Fibroblast of the conjunctiva (primary cell): ENCODE results near the gene PRSS50.
"Not testable (repeated sequence)": the region's sequence is repeated elsewhere in the genome, so short reads cannot be mapped to it uniquely, and the experiment has no call there.

Experiments used
- DNase-seq: peaks from one replicate; pipeline ENCODE4 v3.0.0-alpha.2; 2010; ENCODE audit warnings: low read depth

The PRSS50 gene, protein sequence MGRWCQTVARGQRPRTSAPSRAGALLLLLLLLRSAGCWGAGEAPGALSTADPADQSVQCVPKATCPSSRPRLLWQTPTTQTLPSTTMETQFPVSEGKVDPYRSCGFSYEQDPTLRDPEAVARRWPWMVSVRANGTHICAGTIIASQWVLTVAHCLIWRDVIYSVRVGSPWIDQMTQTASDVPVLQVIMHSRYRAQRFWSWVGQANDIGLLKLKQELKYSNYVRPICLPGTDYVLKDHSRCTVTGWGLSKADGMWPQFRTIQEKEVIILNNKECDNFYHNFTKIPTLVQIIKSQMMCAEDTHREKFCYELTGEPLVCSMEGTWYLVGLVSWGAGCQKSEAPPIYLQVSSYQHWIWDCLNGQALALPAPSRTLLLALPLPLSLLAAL

DNA sequence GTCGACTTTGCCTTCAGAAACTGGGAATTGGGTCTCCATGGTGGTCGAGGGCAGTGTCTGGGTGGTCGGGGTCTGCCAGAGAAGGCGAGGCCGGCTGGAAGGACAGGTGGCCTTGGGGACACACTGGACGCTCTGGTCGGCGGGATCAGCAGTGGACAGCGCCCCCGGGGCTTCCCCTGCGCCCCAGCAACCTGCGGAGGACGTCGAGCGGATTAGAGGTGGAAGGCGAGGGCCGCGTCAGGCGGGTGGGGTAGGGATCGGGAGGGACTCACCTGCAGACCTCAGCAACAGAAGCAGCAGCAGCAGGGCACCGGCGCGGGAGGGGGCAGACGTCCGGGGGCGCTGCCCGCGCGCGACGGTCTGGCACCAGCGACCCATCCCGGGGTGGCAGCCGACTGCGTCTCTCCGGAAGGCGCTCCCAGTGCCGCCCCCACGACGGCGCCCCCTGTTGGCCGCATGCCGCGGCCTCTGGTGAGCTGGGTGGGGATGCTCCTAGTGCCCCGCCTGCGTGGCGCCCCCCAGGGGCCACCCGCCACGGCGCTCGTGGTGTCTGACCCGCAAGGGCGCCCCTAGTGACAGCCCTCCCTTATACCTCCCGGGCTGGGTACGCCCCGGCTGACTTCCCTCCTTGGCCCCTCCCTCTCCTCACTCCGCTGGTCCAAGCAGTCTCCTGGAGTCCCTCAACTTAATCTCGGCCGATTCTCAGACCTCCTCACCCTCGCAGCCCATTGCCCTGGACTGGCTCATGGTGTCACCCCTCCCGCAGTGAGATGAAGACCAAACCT, at the start of gene PRSS50:
Gene PRSS50, minus strand, starts transcription at position 423 of the 785 bp plus-strand sequence. Its CDS starts 45 bp downstream, at position 378.
- DNase-seq = no peak

DNA sequence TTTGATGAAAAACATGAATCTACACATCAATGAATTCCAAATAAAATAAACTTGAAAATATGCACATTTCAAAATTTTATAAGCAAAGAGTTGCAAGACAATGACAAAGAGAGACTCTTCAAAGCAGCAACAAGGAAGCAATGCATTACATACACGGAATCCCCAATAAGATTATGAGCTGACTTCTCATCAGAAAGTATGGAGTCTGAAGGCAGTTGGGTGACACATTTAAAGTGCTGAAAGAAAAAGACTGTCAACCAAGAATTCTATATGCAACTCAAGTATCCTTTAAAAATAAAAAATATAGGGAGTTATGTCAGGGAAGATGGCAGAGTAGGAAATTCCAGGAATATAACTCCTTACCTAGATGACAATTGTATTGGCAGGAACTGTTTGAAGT, 46.5 kb upstream of the PRSS50 start:
- no peak for DNase-seq

DNA sequence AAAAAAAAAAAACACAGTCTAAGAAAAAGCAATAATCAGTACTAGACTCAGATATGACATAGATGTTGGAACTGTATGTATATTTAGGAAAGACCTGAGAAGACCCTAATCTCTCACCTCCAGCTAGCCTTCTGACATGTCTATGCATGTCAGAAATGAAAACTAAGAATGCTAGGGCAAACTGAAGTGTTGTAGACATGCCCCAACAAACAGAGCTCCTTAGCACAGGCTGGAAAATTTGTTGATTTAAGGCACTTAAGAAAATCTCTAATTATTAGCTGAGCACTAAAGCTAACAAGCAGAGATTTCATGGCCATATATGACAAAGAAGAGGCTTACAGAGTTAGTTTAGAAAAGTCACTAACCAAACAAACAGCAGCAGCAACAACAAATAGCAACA, 45.5 kb upstream of the PRSS50 start:
- no peak for DNase-seq

DNA sequence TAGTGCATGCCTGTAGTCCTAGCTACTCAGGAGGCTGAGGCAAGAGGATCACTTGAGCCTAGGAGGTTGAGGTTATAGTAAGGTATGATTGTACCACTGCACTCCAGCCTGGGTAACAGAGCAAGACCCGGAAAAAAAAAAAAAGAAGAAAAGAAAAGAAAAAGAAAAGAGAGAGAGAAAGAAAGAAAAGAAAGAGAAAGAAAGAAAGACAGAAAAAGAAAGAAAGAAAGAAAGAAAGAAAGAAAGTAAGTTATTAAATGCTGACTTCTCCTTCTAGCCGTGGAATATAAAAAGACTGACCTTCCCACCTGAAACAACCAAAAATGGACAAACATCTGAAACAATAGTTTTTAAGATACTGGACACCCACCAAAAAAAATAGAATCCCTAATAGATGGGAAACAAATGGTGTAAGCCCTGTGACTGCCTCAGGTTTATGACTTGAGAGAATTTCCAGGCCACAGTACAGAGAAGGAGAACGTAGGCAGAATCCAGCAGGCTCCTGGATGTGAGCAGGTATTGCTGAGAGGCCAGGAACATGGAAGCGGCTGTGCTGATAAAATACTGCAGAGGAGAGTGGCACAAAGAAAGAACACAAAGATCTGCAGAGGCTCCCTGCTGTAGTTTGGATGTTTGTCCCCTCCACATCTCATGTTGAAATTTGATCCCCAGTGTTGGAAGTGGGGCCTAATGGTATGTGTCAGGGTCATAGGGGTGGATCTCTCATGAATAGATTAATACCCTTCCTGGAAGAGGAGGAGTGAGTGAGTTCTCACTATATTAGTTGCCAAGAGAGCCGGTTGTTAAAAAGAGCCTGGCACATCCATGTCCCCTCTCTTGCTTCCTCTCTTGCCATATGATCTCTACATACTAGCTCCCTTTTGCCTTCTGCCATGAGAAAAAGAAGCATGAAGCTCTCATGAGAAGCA, 41.8 kb upstream of the PRSS50 start:
- no peak for DNase-seq

DNA sequence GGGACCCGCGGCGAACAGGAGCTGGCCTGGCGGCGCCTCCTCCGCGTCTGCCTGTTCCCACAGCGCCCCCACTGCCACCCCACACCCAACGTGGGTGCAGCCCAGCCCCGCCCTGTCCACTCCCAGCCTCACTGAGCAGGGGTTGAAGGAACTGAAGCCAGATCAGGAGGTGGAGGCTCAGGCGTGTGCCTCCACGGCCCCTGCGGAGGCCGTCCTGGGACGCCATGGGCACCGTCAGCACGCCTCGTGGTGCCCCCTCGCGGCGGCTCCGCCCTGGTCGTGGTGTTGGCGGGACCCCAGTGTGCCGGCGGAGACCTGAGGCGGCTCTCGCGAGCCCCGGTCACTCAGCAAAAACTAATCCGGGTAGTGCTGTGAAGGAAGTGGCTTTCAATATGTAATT, 39.0 kb upstream of the PRSS50 start:
- DNase-seq = no peak

DNA sequence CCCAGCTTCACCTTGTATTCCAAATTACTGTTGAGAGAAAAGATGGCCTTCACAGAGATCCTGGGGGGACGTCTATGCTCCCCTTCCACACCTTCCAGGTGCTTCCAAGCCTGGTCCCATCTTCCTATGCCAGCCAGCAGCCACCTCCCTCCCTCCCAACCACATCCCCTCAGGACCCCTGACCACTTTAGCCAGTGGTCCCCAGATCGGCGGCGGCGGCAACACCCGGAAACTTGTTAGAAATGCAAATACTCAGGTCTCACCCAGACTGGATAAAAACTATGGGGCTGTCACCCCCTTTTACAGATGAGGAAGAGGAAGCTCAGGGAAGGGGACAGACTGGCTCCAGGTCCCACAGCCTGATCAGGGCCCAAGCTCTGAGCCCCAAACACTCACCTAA, 38.0 kb upstream of the PRSS50 start:
- no peak for DNase-seq

DNA sequence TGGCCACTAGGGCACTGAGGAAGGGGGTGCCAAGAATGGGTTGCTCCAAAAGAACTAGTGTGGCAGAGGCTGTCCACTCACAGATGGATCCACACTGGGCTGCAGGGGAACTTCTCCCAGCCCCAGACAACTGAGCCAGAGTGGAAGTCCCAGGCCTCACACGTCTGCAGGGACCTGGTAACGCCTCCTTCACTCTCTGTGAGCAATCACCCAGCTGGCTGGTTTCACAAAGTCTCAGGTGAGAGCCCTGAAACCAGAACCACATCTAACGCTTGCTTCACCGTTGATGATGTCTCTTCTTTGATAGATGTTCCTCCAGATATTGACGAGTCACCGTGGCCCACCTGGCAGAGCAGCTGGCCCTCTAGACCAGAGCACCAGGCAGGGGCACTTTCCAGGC, 35.5 kb upstream of the PRSS50 start:
- DNase-seq = not testable (repeated sequence)

DNA sequence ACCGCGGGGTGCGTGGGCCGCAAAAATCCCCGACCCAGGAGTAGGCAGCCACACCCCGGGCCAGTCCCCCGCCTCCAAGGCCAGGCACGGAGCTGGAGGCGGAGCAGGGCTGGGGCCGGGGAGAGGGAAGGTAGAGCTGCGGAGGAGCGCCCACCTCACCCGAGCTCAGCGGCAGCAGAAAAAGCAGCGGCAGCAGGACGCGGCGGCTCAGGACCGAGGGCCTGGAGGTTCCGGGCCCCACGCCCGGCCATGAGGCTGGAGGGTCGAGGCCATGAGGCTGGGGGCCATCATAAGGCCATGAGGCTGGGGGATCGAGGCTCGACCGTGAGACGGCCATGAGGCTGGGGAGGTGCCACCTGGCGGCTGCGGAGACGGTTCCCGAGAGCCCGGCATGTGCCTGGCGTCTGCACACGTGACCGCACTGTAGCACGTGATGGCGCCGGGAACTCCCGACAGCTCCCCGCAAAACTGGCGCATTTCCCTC, 32.9 kb upstream of the PRSS50 start:
- DNase-seq = no peak

DNA sequence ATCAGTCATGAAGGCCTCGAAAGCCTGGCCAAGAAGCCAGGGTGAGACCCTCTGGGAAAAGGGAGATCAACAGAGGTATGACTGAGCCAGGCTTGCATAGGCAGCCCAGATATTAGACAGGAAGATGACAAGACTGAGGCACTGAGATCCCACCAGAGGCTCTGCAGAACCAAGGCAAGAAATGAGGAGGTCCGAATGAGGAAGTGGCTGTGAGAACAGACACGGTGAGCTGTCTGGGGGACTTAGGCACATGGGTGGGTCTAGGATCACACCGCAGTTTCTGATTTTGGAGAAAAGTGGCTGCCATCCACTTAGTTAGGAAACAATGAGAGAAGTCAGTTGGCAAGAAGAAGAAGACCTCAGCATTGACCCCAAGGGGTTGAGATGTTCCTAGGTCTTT, 31.5 kb upstream of the PRSS50 start:
- DNase-seq = no peak

DNA sequence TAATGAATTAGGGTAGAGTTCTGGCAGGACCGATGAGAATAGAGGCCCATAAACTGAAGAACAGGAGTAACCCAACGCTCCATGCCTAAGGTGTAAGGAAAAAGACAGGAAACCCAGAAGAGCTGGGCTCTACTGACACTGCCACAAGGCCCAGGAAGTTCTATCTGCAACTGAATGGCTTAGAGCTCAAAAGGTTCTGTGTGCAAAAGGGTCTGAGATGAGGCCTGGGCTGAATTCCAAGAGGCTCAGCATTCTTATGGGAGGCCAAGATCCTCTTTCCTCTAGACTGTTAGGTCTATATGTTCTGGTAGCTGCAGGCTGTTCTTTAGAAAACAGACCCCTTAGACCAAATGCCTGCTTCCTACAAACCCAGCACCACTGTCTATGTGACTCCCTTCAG, 30.5 kb upstream of the PRSS50 start:
- DNase-seq = no peak

DNA sequence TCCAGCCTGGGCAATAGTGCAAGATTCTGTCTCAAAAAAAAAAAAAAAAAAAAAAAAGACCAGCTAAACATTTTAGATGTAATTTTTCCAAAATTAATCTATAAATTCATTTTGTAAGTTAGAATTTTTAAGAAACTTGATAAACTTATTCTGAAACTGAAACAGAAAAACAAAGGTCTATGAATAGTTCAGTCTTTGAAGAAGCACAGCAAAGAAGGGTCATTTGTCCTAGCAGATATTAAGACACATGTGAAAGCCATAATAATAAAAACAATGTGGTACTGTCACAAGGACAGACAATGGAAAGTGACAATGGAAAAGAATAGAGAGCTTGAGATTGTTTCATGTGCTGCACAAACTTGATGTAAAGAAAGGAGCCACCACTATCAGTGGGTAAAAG, 29.0 kb upstream of the PRSS50 start:
- DNase-seq = no peak

DNA sequence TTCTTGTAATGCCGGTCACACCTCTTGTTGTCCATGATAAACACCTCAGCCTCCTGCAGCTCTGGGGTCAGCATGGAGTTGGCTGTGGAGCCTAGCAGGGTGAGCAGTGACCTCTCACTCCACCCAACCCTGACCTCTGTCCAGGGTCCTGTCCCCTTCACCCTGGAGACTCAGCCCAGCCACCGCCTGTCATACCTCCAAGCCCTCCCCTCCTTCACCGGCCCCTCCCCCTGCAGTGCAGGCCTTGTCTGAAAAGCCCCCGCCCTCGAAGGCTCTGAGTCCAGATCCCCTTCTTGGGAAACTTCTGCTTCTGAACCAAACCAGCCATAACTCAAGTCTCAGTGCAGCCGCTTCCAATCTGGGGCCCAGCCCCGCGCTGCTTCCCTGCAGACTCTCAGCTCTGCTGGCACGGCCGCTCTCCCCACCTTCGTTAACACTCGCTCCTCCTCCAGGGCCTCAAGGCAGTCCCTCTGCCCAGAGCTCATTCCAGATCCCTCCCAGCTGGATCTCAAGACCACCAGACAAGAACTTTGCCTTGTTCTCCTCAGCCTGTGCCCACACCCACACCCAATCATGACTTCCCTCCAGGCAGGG, 25.4 kb upstream of the PRSS50 start:
- no peak for DNase-seq

DNA sequence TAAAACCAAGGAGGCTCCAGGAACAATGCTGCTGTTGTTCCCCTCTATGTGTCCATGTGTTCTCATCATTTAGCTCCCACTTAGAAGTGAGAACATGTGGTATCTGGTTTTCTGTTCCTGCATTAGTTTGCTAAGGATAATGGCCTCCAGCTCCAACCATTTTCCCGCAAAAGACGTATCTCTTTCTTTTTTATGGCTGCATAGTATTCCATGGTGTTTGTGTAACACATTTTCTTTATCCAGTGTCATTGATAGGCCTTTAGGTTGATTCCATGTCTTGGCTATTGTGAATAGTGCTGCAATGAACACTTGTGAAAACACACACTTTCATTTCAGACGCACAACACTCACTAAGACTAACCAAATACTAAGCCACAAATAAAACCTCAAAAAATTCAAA, 21.9 kb upstream of the PRSS50 start:
- not testable (repeated sequence) for DNase-seq

DNA sequence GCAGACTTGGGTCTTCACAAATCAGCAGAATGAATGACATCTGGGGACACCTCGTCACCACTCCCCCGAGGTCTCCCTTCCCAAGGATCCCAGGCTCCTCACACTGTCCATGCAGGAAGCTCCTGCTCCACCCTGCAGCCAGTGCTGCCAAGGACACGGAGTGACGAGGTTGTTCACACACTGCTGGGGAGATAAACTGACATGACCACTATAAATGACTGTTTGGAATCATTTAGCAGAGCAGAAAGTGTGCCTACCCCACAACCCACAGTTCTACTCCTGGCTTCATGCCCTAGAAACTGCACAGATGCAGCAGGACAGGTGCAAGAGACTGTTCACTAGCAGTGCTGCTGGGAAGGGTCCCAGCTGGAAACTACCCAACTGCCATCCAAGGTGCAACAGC, 19.7 kb upstream of the PRSS50 start:
- no peak for DNase-seq

DNA sequence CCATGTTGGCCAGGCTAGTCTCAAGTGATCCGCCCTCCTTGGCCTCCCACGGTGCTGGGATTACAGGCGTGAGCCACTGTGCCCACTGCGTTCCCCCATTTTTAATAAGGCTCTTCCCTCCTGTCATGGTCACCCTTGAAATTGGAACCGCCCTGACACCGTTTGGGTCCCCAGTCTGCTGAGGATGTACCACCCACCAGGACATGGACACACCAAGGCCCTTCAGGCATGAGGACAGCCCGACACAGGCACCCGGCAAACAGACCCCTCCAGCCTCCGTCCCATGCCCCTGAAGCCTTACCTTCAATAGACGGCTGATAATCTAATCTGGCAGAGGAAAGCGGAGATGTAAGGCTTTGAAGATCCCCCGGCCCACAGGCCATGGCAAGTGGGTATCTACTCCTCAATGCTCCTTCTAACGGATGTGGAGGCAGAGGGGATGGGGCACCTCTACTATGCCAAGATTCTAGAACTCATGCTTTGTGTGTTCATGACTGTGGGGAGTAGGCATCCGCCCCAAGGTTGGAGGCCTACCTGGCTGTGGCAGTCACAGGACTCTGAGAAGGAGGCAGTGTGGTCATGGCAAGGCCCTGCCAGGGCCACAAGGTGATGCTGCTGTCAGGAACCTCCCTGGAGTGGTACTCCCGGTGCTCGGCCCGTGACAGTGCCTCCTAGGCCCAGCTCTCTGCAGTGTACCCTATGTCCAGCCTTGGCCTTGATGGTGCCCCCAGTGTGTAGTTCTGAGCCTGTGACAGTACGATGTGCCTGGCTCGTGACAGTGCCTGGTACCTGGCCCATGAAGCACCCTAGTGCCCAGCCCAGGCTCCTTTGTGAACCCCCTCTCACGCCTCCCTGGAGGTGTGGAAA, 18.6 kb upstream of the PRSS50 start:
- DNase-seq = no peak

DNA sequence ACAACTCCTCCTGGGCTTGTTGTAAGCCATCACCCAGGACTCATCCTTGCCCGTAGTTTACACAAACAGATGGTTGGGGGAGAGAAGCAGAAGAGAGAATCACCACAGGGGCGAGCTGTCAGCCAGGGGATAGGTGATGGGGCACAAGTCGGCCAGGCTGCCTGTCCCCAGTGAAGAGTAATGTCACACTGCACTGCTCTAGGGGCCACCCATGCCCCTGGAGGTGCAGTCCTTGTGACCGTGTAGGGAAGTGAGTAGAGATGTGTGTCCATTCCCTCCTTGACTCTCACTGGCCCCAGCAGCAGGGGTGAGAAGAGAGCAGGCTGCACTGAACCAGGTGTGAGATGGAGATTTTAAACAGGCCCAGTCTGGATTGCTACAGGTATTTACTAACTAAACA, 17.1 kb upstream of the PRSS50 start:
- no peak for DNase-seq

DNA sequence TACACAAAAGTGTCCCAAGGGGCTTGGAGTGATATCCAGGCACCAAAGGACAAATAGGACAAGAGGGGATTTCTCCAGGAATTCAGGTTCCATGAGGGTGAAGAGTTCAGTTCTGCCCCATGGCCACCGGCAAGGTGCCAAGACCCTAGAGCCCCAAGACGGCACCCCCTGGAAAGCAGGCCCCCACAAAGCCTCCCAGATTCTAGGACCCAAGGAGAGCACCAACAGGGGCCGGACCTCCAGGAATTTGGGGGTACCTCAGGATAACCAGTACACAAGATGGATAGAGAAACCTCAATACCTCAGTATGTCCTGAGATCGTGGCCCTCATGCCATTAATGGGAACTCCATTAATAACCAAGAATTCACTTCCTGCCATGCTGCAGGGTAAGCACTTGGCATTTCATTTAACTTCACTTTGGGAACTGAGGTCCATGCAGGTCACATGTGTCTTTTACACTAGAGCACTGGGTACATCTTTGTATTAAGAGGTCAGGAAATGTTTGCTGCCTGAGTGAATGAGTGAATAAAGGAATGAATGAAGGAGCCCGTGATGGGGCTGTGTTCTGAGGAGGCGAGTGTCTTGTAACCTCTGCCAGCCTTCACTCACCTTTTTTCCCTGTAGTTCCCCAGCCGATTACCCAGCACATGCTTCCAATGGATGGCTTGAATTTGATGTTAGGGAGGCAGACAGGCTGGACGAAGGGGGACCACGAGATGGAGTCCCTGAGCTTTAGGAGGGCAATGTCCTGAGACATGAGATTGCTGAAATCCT, 15.5 kb upstream of the PRSS50 start:
- DNase-seq = no peak

DNA sequence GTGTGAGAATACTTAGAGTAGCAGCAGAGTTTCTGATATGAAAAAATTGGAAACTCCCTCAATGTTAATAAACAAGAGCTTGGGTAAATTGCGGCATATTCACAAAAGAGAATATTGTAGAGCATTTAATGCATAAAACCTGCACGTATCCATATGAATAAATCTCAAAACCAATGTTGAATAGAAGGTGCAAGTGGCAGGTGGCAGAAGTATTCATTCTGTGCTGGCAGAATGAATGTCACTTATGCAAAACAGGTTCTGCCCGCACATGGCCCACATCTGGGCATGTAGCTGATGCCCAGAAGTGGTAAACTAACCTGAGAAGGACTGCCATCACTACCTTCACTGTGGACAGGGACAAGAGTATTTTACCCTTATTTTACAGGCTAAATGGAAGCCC, 14.1 kb upstream of the PRSS50 start:
- DNase-seq = no peak

DNA sequence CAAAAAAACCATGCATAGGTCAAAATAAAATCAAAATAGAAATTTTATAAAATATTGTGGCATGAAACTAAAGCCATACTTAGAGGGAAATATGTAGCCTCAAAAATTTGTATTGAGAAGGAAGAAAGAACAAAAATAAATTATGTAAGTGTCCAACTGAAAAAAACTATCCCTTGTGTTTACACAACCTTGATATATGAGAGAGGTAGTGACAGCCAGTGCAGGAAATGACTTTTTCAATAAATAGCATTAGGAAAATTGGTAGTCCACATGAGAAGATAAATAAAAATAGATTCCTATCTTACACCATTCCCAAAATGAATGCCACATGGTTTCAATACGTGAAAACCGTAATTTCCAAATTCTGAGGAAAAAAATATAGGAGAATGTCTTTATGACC, 13.2 kb upstream of the PRSS50 start:
- DNase-seq = no peak

DNA sequence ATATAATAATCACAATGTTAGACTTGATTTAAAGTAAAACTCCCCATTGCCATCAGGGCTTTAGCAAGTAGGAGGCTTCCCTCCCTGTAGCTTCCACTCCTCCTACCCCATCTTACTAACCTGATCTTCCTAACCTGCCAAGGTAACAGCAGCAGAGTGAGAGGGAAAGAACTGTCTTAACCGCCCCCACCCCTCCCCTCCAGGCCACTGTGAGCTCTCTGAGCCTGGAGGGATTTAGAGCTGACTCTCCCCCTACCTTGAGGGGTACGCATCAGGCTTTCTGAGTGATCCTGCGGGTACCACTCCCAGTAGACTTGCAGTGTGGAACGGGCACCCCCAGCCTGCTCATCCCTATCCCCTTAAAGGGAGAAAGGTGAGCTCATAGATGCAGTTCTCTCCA, 11.4 kb upstream of the PRSS50 start:
- DNase-seq = no peak
